Activated gamma-delta T cell treated with anti-CD3 and anti-CD28 coated beads, Interleukin-2, amount 50 U/mL, for 16 hours (primary cell): ENCODE data around the gene STOM.

Experiments
- DNase-seq: peaks from one replicate; pipeline ENCODE4 v3.0.0-alpha.2; 2020; ENCODE audit warnings: low read depth

Gene STOM

DNA sequence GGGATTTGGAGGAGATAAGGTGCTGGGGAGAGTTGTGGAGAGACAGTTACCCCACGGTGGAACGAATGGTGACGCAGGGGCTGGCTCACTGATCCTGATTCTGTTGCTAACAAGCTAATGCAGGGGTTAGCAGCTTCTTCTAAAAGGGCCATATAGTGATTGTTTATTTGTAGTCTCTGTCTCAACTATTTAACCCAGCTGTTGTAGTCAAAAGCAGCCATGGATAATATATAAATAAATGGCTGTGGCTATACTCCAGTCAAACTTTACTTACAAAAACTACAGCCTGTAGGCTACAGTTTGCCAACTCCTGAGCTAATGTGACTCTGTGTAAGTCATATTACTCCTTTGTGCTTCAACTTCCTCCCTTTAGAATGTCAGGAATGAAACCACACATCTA is 21.8 kb downstream of the STOM start:
- DNase-seq, result no peak

DNA sequence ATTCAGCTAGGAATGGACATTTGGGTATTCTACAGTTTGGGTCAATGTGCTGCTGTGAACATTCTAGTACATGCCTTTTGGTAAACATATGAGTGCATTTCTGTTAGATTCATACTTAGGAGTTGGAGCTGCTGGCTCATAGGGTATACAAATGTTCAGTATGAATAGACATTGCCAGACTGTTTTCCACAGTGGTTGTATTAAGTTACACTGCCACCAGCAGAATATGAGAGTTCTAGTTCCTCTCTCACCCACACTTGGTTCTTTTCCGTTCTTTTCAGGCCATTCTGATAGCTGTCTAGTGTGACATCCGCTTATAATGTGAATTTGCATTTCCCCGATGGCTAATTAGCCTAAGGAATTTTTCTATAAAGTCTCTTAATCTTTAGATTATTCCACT is 25.0 kb downstream of the STOM start:
- no peak for DNase-seq

DNA sequence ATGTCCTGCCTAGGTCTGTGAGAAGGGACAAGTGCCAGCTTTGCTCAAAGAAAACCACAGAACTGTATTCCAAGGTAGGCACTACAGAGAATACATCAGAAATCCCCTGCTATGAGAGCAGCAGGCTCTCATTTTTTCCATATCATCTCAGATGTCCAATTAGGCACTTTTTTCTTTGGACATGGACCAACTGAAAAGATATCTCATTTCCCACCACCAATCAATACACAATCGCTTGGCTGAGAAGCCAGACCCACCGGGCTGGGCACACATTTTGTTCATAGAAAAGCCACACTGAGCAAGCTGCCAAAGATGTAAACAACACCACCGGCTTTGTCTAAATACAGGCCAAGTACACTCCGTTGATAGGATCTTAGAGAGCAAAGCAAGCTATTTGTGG is 25.9 kb downstream of the STOM start:
- DNase-seq, result no peak

DNA sequence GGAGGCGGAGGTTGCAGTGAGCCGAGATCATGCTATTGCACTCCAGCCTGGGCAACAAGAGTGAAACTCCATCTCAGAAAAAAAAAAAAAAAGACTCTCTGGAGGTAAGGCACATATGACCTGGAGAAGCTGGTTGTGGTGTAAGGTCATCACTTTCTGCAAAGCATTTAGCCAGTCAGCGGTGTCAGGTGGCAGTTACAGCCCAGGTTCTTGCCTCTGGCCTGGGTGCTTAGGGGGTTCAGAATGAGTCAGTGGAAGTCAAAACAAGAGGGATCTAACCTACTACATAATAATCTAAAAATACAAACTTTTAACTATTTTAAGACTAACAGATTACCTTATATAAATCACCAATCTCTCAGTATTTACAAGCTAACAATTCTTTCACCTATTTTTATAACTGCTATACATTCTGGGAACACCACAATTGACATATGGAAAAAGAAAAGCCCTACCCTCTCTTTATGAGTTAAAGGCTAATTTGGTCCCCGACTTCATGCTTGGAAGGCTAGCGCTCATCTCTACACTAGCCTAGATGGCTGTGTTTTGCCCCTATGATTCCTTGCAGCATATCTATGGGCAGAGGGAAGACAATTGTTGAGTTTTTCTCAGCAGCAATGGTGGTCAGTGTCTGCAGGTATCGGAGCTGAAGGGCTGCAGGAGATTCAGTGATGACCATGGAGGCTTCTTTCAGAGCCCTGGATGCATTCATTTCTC is 29.2 kb downstream of the STOM start:
- no peak for DNase-seq

DNA sequence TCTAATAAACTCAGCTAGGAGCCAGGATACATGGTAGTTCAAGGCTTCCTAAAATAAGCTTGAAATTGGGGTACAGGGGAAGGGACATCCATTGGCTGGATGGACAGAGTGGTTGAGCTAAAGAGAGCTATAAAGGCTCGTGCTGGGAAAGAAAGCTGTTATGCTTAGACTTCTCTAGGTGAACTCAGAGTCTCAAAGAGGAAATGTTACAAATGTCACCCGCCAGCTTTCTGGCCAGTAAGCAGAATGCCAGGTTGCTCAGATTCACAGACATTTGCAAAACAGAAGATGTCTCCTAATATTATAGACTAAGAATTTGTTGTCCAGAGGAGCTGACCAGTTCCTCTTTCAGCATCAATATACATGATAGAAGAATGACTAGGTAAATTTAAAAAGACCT is 30.6 kb downstream of the STOM start:
- no peak for DNase-seq

DNA sequence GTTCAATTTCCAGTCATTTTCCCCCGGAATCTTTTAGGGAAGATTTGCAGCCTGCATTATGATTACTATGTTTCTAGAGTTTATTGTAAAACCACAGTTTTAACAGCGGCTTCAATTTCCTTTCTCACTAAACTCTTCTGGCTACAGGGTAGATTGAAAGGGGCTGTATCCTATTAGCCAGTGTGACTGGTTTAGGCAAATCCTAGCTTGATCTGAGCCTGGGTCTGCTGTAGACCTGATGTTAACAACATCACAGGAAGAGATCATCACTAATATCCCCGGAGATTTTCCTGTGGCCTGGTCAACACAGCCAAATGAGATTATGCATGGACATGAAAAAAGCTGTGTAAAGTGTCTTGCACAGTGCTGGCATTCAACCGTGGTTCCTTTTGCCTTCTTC is 33.4 kb downstream of the STOM start:
- DNase-seq, result no peak

DNA sequence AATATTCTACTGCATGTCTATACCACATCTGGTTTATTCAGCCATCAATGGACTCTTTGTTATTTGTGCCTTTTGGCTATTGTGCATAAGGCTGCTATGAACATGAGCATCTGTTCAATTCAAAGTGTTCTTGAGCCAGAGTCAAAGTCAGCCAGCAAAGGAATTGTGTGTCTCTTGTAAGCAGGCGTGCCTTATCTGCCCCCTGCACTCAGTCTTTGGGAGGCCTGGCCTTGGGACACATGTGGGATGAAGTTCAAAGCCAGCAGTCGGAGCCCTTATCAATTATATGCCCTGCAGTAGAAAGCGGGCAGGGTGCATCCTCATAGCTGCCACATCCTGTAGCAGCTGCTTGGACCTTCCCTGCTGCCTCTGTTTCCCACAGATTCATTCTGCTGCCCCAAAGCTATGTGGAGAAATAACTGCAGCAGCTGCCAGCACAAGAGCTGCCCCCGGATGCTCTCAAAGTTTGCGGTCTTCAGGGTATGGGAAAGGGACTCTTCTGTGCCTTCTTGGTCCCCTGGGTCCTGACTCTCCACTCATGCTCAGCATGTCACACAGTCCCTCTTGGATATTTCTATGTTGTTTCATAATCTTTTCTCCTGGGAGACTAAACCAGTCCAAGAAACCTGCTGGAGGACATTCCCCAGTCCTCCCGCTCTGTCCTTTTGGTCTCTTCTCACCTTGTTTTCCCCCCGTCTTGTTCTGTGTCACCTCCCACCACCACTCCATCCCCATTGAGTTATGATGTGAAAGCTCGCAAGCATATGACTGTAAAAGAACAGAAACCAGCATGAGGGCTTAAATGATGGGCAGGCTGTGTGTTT is 35.9 kb downstream of the STOM start:
- no peak for DNase-seq

DNA sequence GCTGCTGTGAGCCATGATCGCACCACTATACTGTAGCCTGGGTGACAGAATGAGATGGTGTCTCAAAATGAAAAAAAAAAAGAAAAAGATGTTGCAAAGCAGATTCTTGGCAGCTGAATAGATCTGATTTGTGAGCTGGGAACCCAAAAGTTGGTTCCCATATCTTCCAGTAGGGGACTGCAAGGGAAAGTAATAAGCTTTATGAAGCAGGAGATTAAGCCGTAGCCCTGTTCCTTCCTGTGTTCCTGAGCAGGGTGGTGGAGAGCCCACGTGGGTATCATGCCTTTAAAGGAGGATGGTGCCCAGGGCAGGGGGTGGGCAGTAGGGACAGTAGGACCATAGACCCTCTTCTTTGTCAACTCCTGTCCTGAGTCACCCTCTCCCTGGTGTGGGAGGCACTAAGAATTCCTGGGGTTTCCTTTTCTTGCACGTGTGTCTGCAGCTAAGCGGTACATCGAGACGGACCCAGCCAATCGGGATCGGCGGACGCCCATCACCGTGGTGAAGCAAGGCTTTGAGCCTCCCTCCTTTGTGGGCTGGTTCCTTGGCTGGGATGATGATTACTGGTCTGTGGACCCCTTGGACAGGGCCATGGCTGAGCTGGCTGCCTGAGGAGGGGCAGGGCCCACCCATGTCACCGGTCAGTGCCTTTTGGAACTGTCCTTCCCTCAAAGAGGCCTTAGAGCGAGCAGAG is 37.9 kb downstream of the STOM start:
- DNase-seq, result no peak

DNA sequence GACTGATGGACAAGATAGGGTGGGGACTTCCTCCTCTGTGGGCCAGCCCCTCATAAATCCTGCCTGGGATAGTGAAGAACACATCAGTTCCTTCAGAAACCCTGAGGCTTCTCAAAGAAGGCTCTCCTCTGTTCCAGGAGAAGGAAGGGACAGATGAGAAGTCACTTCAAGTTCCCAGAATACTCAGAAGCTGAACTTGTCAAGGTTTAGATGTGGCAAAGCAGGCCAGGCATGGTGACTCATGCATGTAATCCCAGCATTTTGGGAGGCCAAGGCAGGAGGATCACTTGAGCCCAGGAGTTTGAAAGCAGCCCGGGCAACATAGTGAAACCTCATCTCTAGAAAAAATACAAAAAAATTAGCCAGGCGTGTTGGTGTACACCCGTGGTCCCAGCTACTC is 38.5 kb downstream of the STOM start:
- no peak for DNase-seq

DNA sequence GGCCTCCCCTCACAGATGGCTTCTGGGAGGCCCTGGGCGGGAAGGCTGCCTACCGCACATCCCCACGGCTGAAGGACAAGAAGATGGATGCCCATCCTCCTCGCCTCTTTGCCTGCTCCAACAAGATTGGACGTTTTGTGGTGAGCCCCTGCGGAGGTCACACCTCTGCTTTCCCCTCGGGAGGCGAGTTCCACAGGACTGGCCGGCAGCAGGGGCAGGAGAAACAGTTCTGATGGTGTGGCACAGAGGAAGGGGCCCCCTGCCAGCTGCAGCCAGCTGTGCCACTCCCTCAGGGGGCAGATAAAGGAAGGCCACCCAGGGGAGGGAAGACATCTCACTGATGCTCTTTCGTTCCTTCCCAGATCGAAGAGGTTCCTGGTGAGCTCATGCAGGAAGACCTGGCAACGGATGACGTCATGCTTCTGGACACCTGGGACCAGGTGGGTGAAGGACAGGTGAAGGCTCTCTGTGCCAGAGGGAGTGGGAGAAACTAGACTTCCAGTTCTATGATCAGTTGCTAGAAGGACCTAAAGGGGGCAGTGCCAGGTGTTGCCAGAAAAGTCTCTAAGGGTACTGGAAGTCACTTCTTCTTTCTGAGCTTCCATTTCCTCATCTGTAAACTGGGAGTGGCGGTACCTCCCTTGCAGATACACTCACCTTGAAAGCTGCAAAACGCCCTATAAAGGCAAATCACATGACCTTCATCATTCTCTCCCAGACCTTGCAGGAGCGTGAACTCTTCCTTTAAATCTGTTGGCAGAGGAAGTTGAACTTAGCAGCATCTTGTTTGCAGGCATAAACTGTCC is 41.0 kb downstream of the STOM start:
- DNase-seq, result no peak

DNA sequence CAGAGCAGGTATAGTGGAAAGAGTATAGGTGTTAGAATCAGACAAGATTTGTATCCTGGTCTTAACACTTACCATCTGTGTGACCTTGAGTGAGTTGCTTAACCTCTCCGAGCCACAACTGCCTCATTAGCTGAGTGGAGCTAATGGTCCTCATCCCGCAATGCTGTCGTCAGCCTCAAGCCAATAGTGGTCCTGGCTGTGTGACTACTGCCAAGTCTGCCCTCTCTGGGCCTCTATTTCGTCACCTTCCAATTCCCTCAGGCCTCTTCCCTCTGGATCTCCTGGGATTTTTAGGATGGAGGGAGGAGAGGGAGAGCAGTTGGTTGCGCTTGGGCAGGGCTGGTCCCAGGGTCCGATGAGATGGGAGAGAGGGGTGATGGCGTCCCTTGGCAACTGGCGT is 41.6 kb downstream of the STOM start:
- DNase-seq, result no peak

DNA sequence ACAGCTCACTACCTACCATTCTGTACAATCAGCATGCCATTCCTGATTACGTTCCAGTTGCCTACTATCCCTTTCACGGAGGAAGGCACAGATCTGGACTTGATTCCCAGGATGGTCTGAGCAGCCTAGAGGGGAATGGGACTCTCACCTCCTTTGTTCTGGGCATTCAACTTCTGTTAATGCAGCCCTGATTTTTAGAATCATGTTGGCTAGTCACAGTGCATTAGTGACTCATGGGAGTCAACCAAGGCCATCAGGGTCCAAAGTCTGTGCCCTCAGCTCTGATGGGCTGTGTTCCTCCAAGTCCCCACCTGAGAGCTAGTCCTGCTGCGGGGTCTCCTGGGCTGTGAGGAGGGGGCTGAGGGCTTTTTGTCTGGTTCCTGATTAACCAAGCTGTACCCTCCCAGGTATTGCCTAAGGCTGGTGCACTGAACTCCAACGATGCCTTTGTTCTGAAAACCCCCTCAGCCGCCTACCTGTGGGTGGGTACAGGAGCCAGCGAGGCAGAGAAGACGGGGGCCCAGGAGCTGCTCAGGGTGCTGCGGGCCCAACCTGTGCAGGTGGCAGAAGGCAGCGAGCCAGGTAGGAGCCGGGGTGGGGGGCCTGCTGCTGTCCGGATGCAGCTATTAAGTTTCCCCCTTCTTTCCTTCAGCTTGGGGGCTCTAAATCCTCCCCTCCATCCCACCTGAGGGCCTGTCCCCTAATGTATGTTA is 43.0 kb downstream of the STOM start:
- no peak for DNase-seq

DNA sequence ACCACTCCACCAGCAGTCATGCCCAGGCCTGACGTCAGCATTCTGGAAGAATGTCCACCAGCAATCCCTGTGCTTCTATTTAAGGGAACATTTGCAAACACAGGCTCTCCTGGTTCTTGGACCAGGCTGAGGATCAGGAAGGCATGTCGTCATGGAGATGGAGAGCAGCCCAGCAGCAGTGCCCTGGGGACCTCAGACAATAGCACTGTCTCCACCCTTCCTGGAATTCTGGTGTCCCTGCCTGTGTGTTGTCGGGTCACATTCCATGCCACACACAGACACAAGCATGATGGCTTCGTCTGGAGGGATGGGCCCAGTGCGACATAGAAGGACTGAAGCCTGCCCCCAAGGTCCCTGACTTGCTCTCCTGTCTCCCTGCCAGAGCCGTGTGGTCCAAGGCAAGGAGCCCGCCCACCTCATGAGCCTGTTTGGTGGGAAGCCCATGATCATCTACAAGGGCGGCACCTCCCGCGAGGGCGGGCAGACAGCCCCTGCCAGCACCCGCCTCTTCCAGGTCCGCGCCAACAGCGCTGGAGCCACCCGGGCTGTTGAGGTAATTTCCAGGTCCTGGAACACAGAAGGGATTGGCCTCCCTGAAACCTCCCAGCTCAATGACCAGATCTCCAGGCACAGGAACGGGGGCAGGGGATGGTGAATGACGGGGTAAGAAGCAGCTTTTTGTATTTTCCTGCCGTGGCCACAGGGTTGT is 43.8 kb downstream of the STOM start:
- no peak for DNase-seq

DNA sequence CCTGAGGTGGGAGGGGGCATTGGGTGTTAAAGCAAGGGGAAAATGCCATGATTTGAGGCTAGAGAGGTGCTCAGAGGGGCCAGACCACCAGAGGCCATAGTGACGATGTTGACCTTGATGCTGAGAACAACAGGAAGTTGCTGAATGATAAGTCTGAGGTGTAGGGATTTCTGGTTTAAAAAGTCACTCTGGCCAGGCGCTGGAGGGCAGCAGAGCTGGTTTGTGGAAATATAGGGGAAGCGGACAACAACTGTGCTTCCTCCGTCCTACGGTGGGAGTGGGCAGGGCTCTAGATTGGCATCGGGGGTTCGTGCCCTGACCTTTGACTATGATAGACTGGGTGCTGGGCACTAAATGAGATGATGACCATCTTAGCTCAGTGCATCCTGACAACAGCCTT is 44.7 kb downstream of the STOM start:
- no peak for DNase-seq

DNA sequence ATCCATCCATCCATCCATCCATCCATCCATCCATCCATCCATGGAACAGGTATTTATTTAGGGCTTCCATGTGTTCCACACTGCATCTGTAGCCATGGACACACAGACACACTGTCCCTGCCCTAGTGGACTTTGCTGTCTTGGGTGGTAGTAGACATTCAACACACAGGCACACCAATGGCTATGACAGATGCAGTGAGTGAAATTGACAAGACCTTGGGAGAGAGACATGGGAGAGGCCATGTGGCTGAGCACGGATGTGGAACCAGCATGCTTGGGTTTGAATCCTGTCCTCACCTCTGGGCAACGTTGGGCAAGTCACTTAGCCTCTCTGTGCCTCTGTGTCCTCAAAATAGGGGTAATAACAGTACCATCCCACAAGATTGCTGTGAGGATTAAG is 45.3 kb downstream of the STOM start:
- DNase-seq, result no peak

DNA sequence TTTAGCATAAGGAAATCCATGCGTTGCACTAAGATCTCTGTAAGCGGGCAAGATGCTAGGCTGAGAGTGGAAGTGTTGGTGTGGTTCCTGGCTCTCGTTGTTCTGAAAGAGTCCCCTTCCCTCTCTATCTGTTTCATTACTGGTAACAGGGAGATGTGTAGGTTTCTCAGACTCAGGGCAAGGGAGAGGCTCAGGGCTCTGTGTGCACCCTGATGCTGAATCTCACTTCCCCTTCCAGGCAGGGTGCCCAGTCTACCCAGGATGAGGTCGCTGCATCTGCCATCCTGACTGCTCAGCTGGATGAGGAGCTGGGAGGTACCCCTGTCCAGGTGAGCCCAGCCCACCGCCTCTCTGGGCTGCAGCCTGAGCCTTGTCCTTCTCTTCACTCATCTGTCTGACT is 45.7 kb downstream of the STOM start:
- no peak for DNase-seq

DNA sequence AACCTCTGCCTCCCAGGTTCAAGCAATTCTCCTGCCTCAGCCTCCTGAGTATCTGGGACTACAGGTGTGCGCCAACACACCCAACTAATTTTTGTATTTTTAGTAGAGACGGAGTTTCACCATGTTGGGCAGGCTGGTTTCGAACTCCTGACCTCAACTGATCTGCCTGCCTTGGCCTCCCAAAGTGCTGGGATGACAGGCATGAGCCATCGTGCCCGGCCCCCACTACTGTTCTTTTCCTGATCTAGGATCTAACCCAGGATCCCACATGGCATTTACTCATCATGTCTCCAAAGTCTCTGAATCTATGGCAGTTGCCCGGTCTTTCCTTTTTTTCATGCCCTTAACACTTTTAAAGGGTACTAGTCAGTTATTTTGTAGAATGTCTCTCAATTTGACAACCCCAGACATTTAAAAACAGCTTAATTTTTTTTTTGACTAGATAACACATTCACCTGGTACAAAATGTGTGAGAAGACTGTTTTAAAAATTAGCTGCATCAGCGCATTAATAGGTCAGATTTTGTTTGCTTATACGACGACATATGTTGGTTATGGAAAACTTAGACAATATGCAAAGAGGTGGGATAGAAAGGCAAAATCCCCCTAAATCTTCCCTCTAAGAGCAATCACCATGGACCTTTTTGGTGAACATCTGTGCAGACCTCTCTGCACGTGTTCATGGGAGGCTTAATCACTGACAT is 46.5 kb downstream of the STOM start:
- no peak for DNase-seq

DNA sequence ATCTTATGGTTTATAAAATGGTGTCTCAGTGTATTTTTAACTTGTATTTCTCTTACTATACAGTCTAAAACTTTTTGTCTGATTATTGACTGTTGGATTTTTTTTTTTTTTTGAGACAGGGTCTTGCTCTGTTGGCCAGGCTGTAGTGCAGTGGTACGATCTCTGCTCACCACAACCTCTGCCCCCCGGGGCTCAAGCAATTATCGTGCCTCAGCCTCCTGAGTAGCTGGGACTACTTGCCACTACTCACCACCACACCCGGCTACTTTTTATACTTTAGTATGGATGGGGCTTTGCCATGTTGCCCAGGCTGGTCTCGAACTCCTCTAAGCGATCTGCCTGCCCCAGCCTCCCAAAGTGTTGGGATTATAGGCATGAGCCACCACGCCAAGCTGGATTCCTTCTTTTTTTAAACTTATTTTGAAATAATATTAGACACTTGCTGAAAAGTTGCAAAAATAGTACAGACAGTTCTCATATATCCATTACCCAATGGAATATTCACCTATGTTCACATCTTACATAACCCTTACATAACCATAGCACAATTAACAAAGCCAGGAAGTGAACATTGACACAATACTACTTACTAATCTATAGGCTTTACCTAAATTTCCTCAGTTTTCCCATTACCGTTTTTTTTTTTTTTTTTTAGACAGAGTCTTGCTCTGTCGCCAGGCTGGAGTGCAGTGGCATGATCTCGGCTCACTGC is 47.2 kb downstream of the STOM start:
- DNase-seq, result no peak

DNA sequence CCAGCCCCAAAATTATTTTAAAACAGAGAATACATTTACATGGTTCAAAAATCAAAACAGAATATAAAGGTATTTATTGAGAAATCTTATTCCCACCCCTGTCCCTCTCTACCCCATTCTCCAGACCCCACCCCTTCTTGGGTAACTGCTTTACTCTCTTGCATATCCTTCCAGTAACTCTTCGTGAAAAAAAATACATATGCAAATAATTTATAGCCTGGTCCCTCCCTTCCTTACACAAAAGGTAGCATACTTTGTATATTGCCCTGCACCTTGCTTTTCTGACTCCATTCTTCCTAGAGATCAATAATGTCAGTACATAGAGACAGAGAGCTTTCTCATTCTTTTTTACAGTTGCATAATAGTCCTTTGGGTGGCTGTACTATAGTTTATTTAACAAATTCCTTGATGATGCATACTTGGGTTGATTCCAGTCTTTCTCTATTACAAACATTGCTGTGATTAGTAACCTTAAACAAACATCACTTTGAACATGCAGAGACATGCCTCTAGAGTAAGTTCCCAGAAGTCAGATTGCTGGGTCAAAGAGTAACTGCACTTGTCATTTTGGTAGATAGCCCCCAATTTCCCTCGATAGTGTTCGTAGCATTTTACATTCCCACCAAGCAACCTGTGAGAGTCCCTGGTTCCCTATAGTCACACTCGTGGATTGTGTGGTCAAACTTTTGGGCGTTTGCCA is 47.9 kb downstream of the STOM start:
- DNase-seq, result no peak
